ENCODE results near the gene PKD1. TPM values are rescaled to one million over a fixed set of nuclear protein-coding genes. Genes with fewer than 3 reads are reported as not detected.

PKD1 gene
- total and polyA plus RNA-seq, 9 donors, result 63.3 to 183 (median 153) TPM

DNA sequence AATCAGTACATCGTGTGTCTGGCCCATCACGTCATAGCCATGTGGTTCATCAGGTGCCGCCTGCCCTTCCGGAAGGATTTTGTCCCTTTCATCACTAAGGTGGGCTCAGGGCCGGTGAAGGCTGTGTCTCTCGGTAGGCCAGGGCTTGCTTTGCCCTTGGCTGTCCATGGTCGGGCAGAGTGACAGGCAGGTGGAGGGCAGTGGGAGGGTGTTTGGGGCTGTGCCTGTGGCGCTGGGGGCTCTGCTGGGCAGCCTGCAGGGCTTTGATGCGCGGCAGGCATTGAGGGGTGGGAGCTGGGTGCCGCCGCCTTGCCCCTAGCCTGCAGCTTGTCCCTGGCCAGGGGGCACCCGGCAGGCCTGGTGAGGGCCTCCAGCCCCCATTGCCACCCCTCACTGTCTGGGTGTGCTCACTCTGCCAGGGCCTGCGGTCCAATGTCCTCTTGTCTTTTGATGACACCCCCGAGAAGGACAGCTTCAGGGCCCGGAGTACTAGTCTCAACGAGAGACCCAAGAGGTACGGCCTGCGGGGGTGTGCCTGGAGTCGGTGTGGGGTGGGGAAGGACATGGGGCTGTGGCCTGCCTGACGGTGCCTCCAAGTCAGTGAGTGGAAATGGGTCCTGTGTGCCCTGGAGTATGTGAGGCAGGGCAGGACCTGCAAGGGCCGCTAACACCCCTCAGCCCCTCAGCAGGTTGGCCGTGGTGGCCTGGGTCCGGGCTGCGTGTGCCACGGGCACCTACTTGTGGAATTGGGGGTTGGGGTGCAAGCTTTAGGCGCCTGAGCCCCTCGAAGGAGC, 59.4 kb downstream of the PKD1 start:
- 94% methylated on average over 22 of the region's 28 CpGs for WGBS (ENCODE audit: insufficient coverage)
- no peak overlapping the region for H3K27ac ChIP-seq (ENCODE audit: low read length)
- DNase-seq, result no peak
- H3K9me3 ChIP-seq (replicated peaks; ENCODE audit: control insufficient read depth, low read depth, low read length), result no peaks in the 10 kb centered on the region
- H3K4me1 ChIP-seq (ENCODE audit: control insufficient read depth, insufficient read depth, low read length), result peaks cover 2% of the 10 kb centered on the region
- H3K4me3 ChIP-seq (ENCODE audit: low read length), result no peak overlapping the region
- H3K27me3 ChIP-seq (ENCODE audit: control insufficient read depth, insufficient read depth, low read length), result no peaks in the 10 kb centered on the region
- peaks cover 89% of the 10 kb centered on the region for H3K36me3 ChIP-seq (ENCODE audit: control insufficient read depth, insufficient read depth, low read length)

- no peaks in the 10 kb centered on the region for H3K9me3 ChIP-seq (replicated peaks; ENCODE audit: control insufficient read depth, low read depth, low read length)
- 93% methylated on average over 24 of the region's 24 CpGs for WGBS (ENCODE audit: insufficient coverage)
- no peak overlapping the region for H3K27ac ChIP-seq (ENCODE audit: low read length)
- no peaks in the 10 kb centered on the region for H3K27me3 ChIP-seq (ENCODE audit: control insufficient read depth, insufficient read depth, low read length)
- H3K36me3 ChIP-seq (ENCODE audit: control insufficient read depth, insufficient read depth, low read length), result peaks cover 87% of the 10 kb centered on the region
- no peak for DNase-seq
- no peak overlapping the region for H3K4me3 ChIP-seq (ENCODE audit: low read length)
- peaks cover 2% of the 10 kb centered on the region for H3K4me1 ChIP-seq (ENCODE audit: control insufficient read depth, insufficient read depth, low read length)
These were observed 60.1 kb downstream of the PKD1 start for GRCh38 chr16:2075631-2076030.

- peaks cover 2% of the 10 kb centered on the region for H3K4me1 ChIP-seq (ENCODE audit: control insufficient read depth, insufficient read depth, low read length)
- no peaks in the 10 kb centered on the region for H3K9me3 ChIP-seq (replicated peaks; ENCODE audit: control insufficient read depth, low read depth, low read length)
- H3K4me3 ChIP-seq (ENCODE audit: low read length), result no peak overlapping the region
- no peak overlapping the region for H3K27ac ChIP-seq (ENCODE audit: low read length)
- 89% methylated on average over 20 of the region's 20 CpGs for WGBS (ENCODE audit: insufficient coverage)
- DNase-seq, result no peak
- no peaks in the 10 kb centered on the region for H3K27me3 ChIP-seq (ENCODE audit: control insufficient read depth, insufficient read depth, low read length)
- H3K36me3 ChIP-seq (ENCODE audit: control insufficient read depth, insufficient read depth, low read length), result peaks cover 85% of the 10 kb centered on the region
These were observed 61.6 kb downstream of the PKD1 start for GRCh38 chr16:2074071-2074470.

GRCh38 chr16:2072926-2073325, 62.8 kb downstream of the PKD1 start:
- H3K4me1 ChIP-seq (ENCODE audit: control insufficient read depth, insufficient read depth, low read length), result peaks cover 2% of the 10 kb centered on the region
- H3K27me3 ChIP-seq (ENCODE audit: control insufficient read depth, insufficient read depth, low read length), result no peaks in the 10 kb centered on the region
- WGBS (ENCODE audit: insufficient coverage), result 85% methylated on average over 6 of the region's 8 CpGs
- H3K4me3 ChIP-seq (ENCODE audit: low read length), result no peak overlapping the region
- peaks cover 82% of the 10 kb centered on the region for H3K36me3 ChIP-seq (ENCODE audit: control insufficient read depth, insufficient read depth, low read length)
- no peak overlapping the region for H3K27ac ChIP-seq (ENCODE audit: low read length)
- no peak for DNase-seq
- H3K9me3 ChIP-seq (replicated peaks; ENCODE audit: control insufficient read depth, low read depth, low read length), result no peaks in the 10 kb centered on the region

- Histone ChIP-seq H3K4me3 (ENCODE audit: low read length) (no peak overlapping the region), H3K27me3 (ENCODE audit: control insufficient read depth, insufficient read depth, low read length) (no peaks in the 10 kb centered on the region), H3K36me3 (ENCODE audit: control insufficient read depth, insufficient read depth, low read length) (peaks cover 76% of the 10 kb centered on the region), H3K27ac (ENCODE audit: low read length) (no peak overlapping the region), H3K9me3 (replicated peaks; ENCODE audit: control insufficient read depth, low read depth, low read length) (no peaks in the 10 kb centered on the region), H3K4me1 (ENCODE audit: control insufficient read depth, insufficient read depth, low read length) (peaks cover 2% of the 10 kb centered on the region)
- peak; percentile 63 for DNase-seq
- 64% methylated on average over 30 of the region's 34 CpGs for WGBS (ENCODE audit: insufficient coverage)
These were observed 64.1 kb downstream of the PKD1 start for GRCh38 chr16:2071454-2072202.

GRCh38 chr16:2070576-2071453, 64.9 kb downstream of the PKD1 start:
- no peak overlapping the region for H3K27ac ChIP-seq (ENCODE audit: low read length)
- no peaks in the 10 kb centered on the region for H3K9me3 ChIP-seq (replicated peaks; ENCODE audit: control insufficient read depth, low read depth, low read length)
- no peaks in the 10 kb centered on the region for H3K27me3 ChIP-seq (ENCODE audit: control insufficient read depth, insufficient read depth, low read length)
- DNase-seq, result no peak
- 90% methylated on average over 21 of the region's 29 CpGs for WGBS (ENCODE audit: insufficient coverage)
- no peak overlapping the region for H3K4me3 ChIP-seq (ENCODE audit: low read length)
- peaks cover 2% of the 10 kb centered on the region for H3K4me1 ChIP-seq (ENCODE audit: control insufficient read depth, insufficient read depth, low read length)
- H3K36me3 ChIP-seq (ENCODE audit: control insufficient read depth, insufficient read depth, low read length), result peaks cover 75% of the 10 kb centered on the region

DNA sequence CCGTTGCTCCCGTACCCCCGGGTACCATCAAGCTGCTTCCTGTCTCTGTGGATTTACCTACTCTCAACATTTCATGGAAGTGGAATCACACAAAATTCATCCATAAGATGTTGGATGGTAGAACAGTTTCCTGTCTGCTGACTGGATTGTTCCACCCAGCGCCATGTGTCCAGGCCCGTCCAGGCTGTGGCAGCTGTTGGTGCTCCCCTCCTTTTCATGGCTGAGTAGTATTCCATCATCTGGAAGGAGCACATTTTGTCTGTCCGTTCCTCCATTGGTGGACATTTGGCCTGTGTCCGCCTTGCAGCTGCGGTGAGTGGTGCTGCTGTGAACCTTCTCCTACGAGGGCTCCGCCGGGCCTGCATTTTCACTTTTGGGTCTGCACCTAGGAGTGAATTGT, 69.6 kb downstream of the PKD1 start:
- peaks cover 72% of the 10 kb centered on the region for H3K36me3 ChIP-seq (ENCODE audit: control insufficient read depth, insufficient read depth, low read length)
- DNase-seq, result no peak
- WGBS (ENCODE audit: insufficient coverage), result 95% methylated on average over 4 of the region's 11 CpGs
- H3K27me3 ChIP-seq (ENCODE audit: control insufficient read depth, insufficient read depth, low read length), result no peaks in the 10 kb centered on the region
- H3K27ac ChIP-seq (ENCODE audit: low read length), result no peak overlapping the region
- H3K9me3 ChIP-seq (replicated peaks; ENCODE audit: control insufficient read depth, low read depth, low read length), result no peaks in the 10 kb centered on the region
- H3K4me1 ChIP-seq (ENCODE audit: control insufficient read depth, insufficient read depth, low read length), result no peaks in the 10 kb centered on the region
- no peak overlapping the region for H3K4me3 ChIP-seq (ENCODE audit: low read length)

DNA sequence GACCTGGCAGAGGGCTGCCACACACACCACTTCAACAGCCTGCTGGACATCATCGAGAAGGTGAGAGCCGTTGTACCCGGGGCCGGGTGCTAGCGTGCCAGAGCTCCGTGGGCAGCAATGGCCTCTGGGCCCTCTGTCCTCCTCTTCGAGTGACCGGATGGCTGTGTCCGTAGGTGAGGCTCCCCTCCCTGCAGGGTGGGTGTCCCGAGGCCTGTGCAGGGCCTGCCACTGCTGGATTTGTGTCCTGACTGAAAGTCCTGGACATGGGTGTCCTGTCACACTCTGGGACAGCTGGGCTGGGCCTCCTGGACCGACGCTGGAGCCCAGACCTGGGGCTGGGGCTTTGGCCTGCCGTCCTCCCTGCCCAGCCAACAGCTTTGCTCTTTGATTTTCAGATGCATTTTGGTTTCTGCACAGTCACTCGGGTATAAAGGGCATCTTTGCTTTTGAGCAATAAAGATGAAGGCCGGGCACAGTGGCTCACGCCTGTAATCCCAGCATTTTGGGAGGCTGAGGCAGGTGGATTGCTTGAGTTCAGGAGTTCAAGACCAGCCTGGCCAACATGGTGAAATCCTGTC, 71.2 kb downstream of the PKD1 start:
- Histone ChIP-seq H3K4me1 (ENCODE audit: control insufficient read depth, insufficient read depth, low read length) (no peaks in the 10 kb centered on the region), H3K4me3 (ENCODE audit: low read length) (no peak overlapping the region), H3K27me3 (ENCODE audit: control insufficient read depth, insufficient read depth, low read length) (no peaks in the 10 kb centered on the region), H3K36me3 (ENCODE audit: control insufficient read depth, insufficient read depth, low read length) (peaks cover 75% of the 10 kb centered on the region), H3K27ac (ENCODE audit: low read length) (no peak overlapping the region), H3K9me3 (replicated peaks; ENCODE audit: control insufficient read depth, low read depth, low read length) (no peaks in the 10 kb centered on the region)
- no peak for DNase-seq
- WGBS (ENCODE audit: insufficient coverage), result 89% methylated on average over 15 of the region's 16 CpGs

GRCh38 chr16:2063861-2064260, 71.8 kb downstream of the PKD1 start:
- WGBS (ENCODE audit: insufficient coverage), result 90% methylated on average over 25 of the region's 25 CpGs
- Histone ChIP-seq H3K4me3 (ENCODE audit: low read length) (no peak overlapping the region), H3K4me1 (ENCODE audit: control insufficient read depth, insufficient read depth, low read length) (no peaks in the 10 kb centered on the region), H3K36me3 (ENCODE audit: control insufficient read depth, insufficient read depth, low read length) (peaks cover 74% of the 10 kb centered on the region), H3K9me3 (replicated peaks; ENCODE audit: control insufficient read depth, low read depth, low read length) (no peaks in the 10 kb centered on the region), H3K27me3 (ENCODE audit: control insufficient read depth, insufficient read depth, low read length) (no peaks in the 10 kb centered on the region), H3K27ac (ENCODE audit: low read length) (no peak overlapping the region)
- DNase-seq, result no peak
